ENCODE data around the gene TMEM185A.
"Not testable (repeated sequence)": the region's sequence is repeated elsewhere in the genome, so short reads cannot be mapped to it uniquely, and the experiment has no call there.

TMEM185A gene

DNA sequence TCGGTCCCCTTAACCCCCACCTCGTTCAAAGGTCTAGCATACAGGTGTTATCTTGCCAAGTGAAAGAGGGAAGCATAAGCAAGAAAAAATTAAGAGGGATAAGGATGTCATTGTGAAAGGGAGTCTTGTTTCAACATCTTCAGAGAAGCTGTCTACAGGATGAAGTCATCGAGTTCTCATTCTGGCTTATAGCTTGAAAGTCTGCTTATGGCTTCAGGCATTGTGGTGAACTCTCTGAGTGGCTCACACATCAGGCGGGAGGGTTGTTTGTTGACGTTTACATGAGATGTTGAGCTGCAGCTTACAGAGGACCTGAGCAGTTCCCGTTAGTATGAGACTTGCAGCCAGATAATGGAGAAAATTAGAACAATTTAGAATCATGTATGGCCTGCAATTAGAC is 60.9 kb downstream of the TMEM185A start:
- TF ChIP-seq POLR2A (IDR thresholded peaks at IDR 0.05; ENCODE audit: extremely low read depth, insufficient read length) = no peak
- TF ChIP-seq, protein P1, sequence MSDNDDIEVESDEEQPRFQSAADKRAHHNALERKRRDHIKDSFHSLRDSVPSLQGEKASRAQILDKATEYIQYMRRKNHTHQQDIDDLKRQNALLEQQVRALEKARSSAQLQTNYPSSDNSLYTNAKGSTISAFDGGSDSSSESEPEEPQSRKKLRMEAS (IDR thresholded peaks at IDR 0.05; ENCODE audit: low read depth, low read length) = no peak
- no peak for TF ChIP-seq MYC (IDR thresholded peaks at IDR 0.05; ENCODE audit: low read depth, low read length)
- TF ChIP-seq, protein P2, sequence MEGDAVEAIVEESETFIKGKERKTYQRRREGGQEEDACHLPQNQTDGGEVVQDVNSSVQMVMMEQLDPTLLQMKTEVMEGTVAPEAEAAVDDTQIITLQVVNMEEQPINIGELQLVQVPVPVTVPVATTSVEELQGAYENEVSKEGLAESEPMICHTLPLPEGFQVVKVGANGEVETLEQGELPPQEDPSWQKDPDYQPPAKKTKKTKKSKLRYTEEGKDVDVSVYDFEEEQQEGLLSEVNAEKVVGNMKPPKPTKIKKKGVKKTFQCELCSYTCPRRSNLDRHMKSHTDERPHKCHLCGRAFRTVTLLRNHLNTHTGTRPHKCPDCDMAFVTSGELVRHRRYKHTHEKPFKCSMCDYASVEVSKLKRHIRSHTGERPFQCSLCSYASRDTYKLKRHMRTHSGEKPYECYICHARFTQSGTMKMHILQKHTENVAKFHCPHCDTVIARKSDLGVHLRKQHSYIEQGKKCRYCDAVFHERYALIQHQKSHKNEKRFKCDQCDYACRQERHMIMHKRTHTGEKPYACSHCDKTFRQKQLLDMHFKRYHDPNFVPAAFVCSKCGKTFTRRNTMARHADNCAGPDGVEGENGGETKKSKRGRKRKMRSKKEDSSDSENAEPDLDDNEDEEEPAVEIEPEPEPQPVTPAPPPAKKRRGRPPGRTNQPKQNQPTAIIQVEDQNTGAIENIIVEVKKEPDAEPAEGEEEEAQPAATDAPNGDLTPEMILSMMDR (IDR thresholded peaks at IDR 0.05; ENCODE audit: low read depth, low read length) = no peak
- no peak for DNase-seq (ENCODE audit: low read depth)
- H3K4me3 ChIP-seq (ENCODE audit: low read depth, low read length) = no peak overlapping the region

DNA sequence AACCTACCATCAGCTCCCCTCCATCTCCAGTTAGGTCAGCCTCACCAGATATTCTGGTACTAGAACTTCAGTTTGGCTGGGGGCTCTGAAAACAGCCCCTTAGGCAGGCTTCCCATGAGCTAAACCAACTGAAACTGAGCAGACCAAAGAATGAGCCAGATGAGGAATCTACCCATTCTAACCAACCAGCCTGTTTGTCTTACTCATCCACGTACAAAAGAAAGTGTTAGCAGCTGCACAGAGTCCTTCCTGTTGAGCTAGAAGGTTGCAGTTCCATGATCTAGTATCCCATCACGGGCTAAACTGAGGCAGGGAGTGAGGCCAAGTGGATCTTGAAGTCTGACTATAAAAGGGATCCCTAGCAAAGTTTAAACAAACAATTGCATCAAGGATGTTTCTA is 61.8 kb downstream of the TMEM185A start:
- H3K4me3 ChIP-seq (ENCODE audit: low read depth, low read length) = no peak overlapping the region
- DNase-seq (ENCODE audit: low read depth) = no peak
- TF ChIP-seq MYC (IDR thresholded peaks at IDR 0.05; ENCODE audit: low read depth, low read length) (no peak), POLR2A (IDR thresholded peaks at IDR 0.05; ENCODE audit: extremely low read depth, insufficient read length) (no peak)
- TF ChIP-seq, protein P2 (IDR thresholded peaks at IDR 0.05; ENCODE audit: low read depth, low read length) = no peak

DNA sequence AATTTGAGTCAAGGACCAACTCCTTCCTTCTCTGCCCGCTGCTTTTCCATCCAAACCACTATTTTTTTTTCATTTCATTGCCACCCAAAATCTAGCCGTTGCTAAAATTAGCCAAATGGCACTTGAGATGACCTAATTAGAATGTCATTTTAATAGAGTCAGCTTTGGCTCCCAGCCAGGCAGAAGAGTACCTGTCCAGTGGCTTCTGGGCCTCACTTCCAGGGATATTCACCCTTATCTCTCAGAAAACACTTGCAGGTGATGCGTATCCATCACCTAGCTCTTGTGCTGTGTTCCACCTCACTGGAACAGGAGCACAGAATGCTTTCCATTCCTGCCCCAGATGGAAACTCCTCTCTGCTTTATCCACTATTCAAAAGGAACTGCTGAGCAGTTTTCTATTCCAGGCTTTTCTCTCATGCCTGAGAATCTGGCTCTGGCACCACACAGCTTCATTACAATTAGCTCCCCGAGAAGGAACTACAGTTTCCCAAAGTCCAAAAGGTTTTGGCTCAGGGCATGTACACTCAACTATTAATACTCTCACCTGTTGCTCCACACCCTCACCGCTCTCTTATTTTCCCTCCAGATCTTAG is 62.8 kb downstream of the TMEM185A start:
- DNase-seq (ENCODE audit: low read depth) = no peak
- no peak overlapping the region for H3K4me3 ChIP-seq (ENCODE audit: low read depth, low read length)
- TF ChIP-seq, protein P2 (IDR thresholded peaks at IDR 0.05; ENCODE audit: low read depth, low read length) = no peak
- TF ChIP-seq, protein P1 (IDR thresholded peaks at IDR 0.05; ENCODE audit: low read depth, low read length) = no peak
- TF ChIP-seq MYC (IDR thresholded peaks at IDR 0.05; ENCODE audit: low read depth, low read length) (no peak), POLR2A (IDR thresholded peaks at IDR 0.05; ENCODE audit: extremely low read depth, insufficient read length) (no peak)

DNA sequence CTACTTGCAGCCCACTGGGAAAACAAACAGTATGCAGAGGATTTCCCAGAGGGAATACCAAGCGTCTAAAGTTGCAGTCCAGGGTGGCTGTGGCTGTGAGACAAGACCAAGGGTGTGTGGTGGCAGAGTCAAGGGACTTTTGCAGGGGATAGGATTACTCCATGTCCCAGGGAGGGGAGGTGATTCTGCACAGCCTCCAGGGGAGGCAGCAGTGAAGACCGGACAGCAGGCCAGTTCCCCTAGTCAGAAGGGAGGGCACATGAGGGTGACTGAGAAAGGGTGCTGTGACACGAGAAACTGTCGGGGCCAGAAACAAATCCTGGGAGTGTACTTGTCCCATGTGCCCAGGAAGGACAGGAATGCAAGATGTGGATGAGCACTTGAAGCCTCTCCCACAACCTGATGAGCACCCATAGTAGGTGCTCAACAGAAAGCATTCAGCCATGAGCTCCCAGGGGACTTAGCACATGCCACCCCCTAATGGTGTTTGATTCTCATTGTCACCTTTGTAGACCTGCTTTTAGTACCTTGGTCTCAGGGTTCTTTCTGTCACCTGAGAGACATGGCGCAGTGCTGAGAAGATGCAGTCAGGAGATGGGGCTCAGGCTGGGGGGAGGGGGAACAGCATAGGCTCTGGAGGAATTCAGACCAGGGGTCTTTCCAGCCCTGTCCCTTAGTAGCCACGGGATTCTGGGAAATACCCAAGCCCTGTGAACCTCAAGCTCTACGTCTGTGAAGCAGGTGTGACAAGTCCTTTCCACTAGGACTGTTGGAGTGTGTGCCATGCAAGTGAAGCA is 63.8 kb downstream of the TMEM185A start:
- H3K4me3 ChIP-seq (ENCODE audit: low read depth, low read length) = no peak overlapping the region
- no peak for TF ChIP-seq MYC (IDR thresholded peaks at IDR 0.05; ENCODE audit: low read depth, low read length)
- TF ChIP-seq POLR2A (IDR thresholded peaks at IDR 0.05; ENCODE audit: extremely low read depth, insufficient read length) = no peak
- TF ChIP-seq, protein P1 (IDR thresholded peaks at IDR 0.05; ENCODE audit: low read depth, low read length) = no peak
- TF ChIP-seq, protein P2 (IDR thresholded peaks at IDR 0.05; ENCODE audit: low read depth, low read length) = no peak
- no peak for DNase-seq (ENCODE audit: low read depth)

DNA sequence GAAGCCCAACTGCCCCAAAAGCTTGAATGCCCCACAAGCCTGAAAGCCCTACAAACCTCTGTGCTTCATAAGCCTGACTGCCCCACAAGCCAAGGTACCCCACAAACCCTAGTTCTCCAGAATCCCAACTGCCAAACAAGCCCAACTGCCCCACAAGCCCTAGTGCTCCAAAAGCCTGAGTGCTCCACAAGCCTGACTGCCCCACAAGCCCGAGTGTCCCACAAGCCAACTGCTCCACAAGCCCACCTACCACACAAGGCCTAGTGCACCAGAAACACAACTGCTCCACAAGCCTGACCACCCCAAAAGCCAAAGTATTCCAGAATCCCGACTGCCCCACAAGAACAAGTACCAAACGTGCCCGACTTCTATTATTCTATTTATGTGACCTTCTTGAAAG is 68.2 kb downstream of the TMEM185A start:
- H3K4me3 ChIP-seq (ENCODE audit: low read depth, low read length) = no peak overlapping the region
- DNase-seq (ENCODE audit: low read depth) = no peak
- TF ChIP-seq, protein P2 (IDR thresholded peaks at IDR 0.05; ENCODE audit: low read depth, low read length) = no peak
- no peak for TF ChIP-seq MYC (IDR thresholded peaks at IDR 0.05; ENCODE audit: low read depth, low read length)
- TF ChIP-seq, protein P1 (IDR thresholded peaks at IDR 0.05; ENCODE audit: low read depth, low read length) = no peak
- TF ChIP-seq POLR2A (IDR thresholded peaks at IDR 0.05; ENCODE audit: extremely low read depth, insufficient read length) = no peak

DNA sequence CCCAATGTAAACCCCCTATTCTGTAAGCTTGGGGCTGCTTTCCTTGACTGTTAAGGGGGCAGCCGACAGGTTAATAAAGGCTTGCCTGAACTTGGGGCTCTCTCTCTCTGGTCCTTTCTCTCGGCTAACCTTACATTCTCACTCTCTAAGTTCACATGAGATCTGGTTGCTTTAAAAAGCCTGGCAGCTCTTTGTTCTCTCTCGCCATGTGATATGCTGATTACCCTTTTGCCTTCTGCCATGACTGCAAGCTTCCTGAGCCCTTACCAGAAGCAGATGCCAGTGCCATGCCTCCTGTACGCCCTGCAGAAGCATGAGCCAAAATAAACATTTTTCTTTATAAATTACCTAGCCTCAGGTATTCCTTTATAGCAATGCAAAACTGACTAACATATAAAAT is 76.3 kb downstream of the TMEM185A start:
- not testable (repeated sequence) for DNase-seq (ENCODE audit: low read depth); H3K4me3 ChIP-seq (ENCODE audit: low read depth, low read length)

DNA sequence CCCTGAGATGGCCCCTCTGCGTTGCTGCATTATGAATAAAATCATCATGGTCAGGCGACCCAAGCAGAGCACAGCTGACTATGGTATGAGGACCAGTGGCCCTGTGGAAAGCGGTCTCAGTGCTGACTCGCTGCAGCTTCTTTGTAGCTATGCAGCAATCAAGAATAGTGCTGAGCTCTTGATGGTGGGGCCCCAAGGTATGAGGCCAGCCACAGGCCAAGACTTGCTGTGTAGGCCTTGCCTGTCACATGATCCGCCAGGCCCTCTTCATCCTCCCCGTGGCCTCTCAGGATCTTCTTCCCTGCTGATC is 79.7 kb downstream of the TMEM185A start:
- not testable (repeated sequence) for H3K4me3 ChIP-seq (ENCODE audit: low read depth, low read length); DNase-seq (ENCODE audit: low read depth)

DNA sequence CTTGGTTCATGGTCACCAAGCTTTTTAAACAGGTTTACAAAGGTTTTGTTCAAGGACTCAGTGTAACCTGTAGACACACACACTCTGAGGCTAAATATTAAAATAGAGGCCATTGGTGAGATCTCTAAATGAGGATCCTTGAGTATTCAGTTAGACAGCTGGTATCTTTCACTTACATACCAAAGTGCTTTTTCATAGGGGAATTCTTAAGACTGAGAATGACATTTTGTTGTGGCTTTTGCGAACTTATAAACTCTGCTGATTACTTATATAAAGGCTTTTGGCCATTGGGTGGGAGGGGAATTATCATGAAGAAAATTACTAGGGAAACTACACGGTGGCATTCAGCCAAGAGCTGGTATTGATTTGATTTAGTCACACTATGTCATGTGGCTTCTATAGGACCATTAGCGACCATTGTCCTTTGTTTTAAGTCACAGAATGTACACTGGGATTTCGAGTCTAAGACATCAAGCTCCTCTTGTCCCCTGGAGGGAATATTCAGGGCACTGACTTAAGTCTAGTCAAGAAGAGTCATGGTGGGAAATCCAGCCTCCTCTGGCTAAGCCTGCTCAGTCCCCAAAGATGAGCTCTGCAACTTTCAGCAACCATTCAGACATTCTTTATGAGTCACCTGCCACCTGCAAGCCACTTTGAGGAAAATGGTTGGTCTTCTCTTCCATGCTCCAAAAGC is 80.2 kb downstream of the TMEM185A start:
- not testable (repeated sequence) for DNase-seq (ENCODE audit: low read depth); H3K4me3 ChIP-seq (ENCODE audit: low read depth, low read length)

DNA sequence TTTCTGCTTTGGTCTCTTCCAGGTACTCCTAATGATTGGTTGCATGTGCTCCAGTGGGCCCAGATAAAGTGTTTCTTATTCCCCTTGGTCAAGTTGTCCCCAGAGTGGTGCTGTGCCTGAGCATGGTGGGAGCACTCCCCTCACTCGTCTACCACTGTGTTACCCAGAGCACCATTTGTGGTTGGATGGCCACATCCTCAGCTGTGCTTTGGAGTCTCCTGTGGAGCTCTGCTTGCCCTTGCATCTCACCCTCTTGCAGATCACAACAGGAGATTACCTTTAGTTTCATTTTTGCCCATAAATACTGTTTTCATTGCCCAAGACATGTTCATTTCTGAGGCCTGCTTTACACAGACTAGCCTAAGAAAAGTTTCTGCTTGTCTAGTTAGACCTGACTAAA is 81.1 kb downstream of the TMEM185A start:
- DNase-seq (ENCODE audit: low read depth); H3K4me3 ChIP-seq (ENCODE audit: low read depth, low read length): not testable (repeated sequence)

DNA sequence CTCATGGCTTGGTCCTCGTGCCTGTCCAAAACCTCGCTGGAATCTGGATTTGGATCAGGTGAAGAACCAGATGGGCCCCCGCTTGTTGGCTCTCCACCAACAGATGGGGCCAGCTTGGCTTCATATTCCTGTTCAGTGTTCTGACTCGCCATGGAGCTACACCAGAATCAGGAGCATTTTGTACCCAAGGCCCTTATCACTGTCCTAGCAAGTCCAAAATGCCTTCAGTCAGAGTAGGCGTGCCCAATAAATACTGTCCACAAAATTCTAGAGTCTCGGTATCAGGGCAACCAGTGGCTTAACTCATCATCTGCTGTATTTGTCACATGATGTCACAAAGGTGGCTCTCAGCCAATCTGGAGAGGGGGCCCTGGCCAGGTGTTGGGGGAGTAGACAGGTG is 81.9 kb downstream of the TMEM185A start, which contains the start of gene HSFX3:
Gene HSFX3, minus strand, starts transcription at position 224 of the 400 bp plus-strand sequence. Its CDS starts 72 bp downstream, at position 152.
- DNase-seq (ENCODE audit: low read depth); H3K4me3 ChIP-seq (ENCODE audit: low read depth, low read length): not testable (repeated sequence)

All from NB4 (cell line).